Dedifferentiated amniotic fluid mesenchymal stem cell (primary cell): ENCODE results near the gene KRT78.

Source experiments
- DNase-seq: peaks from one replicate; pipeline ENCODE4 v3.0.0-alpha.2; 2016; ENCODE audit errors: extremely low spot score

The KRT78 gene

DNA sequence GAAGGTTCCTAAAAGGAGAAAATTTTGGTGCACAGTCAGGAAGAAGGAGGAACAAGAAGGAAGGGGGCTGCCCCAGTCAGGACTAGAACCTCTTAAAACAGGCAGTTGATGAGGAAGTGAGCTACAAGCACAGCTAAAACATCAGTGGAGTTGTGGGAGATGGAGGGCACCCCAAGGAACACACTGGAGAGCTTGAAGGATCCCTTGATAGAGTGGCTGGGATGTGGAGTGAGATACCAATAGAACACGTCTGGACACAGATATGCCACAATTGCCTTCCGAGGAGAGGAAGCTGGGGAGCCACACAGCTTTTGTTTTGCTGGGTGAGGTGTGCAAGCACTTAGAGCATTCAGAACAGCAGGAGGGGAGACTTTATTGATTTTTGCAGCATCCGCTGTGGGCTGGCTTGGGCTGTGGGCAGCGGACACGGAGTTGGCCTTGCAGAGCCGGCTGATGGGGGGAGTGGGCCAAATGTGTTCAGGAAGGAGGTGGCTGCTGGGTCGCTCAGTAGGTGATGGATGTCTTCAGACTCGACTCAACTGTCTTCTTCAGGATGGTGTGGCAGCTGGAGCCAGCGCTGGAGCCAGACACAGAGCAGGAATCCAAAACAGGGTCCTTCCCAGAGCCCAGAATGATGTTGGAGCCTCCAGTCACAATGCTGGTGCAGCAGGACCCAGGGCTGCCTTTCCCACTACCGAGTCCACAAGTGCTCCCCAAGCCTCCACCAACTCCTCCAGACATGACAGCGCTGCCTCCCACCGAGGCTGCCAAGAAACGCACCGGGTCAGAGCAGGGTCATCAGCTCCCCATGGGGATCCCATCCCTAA is 10.0 kb downstream of the KRT78 start:
- no peak for DNase-seq

DNA sequence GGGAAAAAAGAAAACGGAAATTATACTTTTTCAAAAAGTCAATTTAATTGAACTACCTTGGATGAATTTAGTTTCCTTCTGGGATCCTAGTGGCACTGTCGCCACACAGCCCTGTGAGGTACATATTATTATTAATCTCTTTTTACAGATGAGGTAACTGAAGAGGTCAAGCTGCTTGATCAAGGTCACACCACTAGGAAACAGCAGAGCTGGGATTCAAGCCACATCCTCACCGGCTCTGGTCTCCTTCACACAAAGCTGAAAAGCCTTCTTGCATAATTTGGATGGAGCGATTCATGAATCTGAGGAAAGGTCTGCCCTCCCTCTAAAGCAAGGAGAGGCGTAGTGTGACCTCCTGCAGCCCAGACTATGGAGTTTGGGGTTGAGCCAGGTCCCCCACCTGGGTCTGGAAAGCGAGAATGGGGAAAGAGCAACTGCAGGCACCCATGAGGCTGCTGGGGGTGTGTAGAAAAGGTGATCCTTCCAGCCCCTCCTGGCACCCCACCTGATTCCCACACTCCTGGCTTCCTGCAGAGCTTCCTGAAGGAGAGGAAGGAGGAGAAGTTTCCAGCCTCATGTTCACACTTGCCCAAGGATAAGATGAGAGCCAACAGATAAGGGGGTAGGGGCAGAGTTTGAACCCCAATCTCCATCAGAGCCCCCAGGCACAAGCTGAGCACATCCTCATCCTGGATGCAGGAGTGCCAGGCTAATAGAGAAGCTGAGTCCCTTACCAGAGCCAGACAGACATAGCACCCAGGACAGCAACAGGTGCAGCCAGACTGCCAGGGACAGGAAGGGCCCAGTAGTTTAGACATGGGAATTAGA is 10.8 kb downstream of the KRT78 start:
- no peak for DNase-seq

DNA sequence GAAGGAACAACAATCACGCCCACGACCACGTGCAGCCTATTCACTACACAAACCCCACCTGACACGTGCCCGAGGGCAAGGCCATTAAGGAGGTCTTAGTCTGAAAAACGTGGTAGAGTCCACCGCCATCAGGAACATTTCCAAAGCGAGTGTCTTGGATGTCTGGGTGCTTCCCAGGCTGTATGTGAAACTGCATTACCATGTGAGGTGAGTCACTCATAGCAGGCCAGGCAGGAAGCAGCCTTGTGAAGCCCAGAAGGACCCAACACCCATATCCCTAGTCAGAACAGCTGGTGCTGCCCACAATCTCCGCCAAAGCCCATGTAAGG is 11.4 kb downstream of the KRT78 start:
- DNase-seq, result peak; percentile 31

DNA sequence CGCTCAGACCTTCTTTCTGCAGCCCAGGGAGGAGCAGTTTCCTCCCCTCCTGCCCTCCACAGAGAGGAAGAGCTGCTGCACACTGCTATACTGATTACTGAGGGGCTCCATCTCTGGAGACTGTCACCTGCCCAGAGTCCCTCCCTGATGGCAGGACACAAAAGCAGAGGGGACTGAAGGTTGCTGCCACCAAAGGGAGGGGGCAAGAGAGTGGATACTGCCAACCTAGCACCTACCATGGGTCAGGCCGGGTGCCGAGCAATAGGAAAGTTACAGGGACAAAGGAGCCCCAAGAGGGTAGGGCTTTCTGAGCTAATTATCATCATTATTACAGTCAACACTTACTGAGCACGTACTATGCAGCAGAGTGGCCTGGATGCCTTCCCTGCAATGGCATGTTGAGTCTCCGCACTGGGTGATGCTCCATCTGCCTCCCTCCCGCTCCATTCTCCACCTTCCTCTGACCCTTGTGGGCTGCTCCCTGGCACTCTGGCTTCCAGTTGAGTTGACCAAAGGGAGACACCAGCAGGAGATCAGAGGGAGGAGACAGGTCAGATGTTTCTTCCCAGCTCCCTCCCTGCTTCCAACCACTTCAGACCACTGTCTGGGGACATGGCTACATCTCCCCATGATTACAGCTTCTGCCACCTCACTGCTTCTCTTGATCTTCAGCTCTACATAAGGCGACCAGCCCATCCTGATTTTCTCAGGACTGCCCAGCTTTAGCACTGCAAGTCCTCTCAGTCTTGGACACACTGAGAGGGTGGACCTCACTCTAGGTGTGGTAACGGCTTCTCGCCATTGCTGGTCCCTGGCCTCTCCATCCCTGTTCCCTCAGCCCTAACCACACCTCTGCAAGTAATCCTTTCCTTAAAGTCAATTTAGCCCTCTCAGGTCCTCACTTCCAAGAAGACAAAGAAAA is 12.0 kb downstream of the KRT78 start:
- no peak for DNase-seq

DNA sequence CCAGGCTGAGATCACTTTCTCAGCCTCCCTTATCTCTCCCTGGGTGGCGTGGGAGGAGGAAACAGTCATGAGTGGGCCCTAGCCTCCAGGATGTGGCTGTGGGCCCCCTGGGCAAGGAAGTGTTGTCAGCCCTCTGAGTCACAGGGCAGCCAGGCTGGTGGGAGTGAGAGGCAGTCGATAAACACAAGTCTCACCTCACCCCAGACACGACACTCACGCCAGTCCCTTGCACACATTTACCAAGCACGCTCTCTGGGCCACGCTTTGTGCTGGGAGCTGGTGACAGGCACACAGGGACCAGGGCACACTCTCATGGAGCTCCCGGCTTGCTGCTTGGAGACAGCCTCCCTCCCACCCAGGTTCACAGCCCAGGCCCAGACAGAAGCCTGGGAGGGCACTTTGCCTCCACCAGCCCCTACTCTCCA is 12.7 kb downstream of the KRT78 start:
- no peak for DNase-seq

DNA sequence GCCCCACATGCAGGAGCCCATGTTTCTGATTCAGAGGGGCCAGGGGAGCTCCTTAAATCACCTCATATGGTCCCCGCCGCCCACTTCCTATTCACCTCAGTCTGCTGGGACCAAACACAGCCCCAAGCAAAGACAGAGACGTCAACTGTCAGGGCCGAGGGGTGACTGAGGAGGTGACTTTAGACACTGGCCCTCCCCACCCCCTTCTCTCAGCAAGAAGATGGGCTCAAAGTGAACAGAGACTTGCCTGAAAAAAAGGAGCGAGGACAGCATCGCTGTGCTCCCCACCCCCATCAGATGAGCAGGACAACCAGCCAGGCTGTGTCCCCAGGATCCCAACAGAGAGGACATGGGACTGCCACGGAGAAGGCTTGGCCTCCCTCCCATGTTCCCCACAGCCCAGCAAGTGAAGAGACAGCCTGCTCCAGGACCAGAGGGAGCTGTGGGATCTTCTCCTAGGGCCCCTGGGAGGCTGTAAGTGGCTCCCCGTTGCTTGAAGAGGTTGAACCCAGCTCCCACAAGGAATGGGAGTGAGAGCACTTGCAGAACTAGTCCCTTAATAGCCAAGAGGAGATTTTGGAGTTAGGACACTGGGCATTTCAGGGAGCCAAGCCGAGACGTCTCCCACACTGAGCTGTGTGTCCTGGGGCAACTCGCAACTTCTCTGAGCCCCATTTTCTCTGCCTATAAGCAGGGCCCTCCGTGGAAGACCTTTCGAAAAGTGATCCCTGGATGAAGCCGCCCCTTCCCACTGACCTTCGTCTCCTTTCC is 13.3 kb downstream of the KRT78 start:
- DNase-seq, result no peak

DNA sequence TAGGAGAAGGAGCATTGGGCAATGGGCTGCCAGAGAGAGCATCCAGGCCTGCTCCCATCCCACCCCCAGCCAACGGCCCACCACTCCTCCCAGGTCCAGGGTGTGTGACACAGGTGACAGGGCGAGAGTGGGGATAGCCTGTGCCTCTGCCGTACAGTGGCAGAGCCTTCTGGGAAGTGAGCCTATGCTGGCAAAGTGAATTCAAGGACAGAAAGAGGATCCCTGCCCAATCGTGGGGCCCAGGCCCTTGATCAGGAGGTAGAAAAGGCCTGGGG is 14.1 kb downstream of the KRT78 start:
- DNase-seq, result no peak

DNA sequence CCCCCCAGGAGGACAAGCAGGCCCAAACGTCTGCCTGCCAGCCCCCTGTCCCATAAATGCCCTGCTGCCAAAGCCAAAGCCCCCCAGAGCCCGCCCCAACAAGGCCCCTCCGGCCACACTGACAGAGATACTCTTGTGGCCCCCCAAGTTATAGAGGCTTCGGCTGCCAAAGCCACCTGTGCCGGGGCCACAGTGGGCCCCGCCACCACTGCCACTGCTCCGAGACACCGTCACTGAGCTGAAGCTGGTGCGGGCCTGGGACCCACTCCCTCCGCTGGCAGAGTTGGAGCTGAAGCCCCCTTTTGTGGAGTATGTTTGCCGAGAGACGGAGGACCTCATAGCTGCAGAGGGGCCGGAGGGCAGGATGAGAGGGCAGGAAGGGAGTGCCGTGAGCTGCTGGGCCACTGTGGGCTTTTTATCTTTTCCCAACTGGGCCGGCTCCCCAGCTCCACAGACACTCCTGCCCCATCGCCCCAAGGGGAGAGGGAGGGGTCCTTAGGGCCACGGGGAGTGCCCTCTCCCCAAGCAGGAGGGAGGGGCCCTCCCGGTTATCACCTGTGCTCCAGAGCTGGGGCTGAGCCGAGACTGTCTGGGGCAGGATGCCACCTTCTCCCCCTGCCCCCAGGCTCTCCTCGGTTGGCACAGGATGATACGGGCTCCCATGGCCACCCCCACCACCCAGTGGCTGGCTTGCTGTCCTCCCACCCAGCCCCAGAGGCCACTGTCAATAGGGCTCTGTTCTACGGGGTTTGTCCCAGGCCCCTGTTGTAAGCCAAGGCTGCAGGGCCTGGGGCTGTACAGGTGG is 14.7 kb downstream of the KRT78 start, which contains the start of gene KRT79:
TSS of gene KRT79 (minus strand) at position 390 of the 805 bp plus-strand sequence. CDS start at position 339, 51 bp downstream.
- DNase-seq, result no peak

DNA sequence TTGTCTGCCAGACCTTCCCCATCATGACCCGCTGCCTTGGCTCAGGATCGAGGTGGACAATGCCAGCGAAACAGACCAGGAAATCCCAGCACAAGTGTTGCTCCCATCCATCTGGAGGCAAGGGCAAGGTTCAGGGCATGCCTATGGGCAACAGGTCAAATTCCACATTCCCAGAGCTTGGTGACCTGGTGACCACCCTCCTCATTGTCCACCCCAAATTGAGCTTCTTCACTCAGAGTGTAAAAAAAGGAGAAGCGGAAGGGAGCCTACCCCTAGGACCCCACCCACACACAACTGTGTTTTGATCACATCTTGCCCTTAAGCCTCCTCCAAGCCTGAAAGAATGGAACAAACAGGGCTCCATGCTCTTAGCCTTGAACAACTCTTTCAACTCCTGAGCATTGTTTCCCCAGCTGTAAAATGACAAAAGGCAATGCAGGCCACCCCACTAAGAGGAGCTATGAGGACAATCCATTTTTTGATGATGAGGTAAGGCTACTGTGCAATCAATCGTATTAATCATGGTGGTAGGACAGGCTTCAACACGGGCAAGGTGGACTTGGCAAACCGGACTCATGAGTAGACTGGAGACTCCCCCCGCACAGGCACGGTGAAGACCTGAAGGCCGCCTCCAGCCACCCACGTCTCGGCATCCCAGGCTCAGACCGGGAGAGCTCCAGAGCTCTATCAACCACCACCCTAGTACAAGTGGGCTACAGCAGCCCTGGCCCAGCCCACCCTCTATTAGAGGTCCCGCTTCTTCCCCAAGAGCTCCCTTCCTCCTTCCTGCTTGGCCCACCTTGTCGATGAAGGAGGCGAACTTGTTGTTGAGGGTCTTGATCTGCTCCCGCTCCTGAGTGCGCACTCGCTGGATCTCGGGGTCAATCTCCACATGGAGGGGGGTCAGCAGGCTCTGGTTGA is 15.5 kb downstream of the KRT78 start:
- DNase-seq, result no peak

DNA sequence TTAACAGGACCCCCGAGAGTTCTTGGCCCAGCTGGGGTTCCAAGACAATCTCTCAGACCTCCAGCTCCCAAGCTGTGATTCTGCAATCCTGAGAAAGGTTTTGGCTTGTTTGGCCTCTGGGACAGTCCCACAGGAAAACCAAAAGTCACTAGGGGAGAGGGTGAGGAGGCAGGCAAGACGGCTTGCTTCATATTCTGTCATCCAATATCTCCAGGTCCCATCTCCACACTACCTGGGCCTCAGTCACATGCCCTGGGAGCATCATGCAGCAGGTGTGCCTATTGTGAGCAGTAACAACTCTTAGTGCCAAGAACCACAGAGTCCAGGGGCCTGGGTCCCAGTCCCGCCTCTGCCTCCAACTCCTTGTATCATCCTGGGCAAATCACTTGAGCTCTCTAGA is 16.3 kb downstream of the KRT78 start:
- no peak for DNase-seq

DNA sequence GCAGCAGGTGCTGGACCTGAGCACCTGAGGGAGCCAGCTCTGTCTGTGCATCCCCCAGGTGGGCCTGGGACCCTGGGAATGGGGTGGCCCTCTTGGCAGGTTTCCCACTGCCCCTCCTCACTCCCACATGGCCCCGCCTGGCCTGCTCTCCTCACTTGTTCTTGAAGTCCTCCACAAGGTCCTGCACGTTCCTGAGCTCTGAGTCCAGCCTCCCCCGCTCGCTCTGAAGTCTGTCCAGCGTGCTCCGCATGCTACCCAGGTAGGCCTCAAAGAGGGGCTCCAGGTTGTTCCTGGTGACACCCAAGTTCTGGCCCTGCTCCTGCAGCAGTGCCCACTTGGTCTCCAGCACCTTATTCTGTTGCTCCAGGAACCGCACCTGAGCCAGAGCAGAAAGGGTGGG is 17.5 kb downstream of the KRT78 start:
- DNase-seq, result no peak

DNA sequence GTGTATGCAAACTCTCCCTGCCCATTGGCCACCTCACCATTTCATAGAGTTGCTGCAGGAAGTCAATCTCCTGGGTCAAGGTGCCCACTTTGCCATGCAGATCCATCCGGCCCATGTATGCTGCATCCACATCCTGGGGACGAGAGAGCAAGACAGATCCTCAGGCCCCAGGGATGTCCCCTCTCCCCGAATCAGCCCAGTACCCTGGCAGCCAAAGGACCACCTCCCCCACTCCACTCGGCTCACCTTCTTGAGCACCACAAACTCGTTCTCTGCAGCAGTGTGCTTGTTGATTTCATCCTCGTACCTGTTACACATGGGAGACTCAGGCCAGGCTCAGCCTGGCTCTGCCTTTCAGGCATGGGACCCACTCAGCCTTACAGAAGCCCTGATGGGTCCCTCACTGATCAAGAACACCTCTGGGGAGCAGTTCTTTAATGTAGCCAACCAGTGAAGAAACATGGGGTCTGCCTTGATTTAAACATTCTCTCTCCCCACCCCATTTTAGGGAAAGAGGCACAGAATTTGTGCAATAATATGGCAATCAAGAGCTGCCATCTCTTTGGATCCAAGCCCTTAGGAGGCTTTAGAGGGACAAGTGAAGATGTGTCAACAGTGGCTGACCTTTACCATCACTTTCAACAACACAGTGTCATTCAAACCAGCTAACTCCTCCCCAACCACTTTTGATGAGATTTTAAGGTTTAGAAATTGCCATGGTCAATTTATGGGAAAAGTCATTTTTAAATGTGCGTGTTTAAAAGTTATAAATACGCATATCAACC is 18.6 kb downstream of the KRT78 start:
- DNase-seq, result no peak

DNA sequence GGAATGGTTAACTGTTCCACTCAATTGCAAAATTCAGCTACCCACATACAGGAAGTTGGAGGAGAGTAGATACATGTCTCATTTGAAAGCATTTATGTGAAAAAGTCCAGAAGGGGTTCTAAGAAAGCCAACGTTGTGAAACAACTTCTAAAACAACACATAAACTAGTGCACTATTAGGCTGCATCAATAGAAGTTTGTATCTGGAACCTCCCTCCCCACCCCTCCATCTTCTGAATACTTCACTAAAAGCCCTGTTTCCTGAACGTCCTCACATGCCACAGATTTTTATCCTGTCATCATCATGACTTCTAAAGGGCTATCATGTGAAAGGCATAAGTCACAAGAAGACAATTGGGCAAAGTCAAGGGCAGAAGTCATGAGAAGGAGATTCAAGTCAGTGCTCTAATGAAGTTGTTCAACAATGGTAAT is 20.2 kb downstream of the KRT78 start:
- DNase-seq, result no peak

DNA sequence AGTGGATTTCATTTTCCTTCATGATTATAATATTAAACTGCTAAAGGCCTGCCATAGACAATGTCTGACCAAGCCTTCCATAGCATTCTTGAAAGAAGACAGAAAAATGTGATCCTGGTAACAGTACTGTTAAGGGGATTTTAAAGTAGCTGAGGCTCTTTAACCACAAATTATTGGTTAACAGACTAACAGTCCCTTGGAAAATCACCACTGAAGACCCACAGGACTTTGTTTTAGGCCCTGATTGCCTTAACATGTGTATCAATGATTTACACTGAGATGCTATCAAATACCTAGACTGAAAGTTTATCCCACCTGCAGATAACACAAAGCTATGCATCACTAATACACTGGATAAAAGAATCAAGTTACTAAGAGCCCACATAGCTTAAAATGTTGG is 20.6 kb downstream of the KRT78 start:
- DNase-seq, result no peak

DNA sequence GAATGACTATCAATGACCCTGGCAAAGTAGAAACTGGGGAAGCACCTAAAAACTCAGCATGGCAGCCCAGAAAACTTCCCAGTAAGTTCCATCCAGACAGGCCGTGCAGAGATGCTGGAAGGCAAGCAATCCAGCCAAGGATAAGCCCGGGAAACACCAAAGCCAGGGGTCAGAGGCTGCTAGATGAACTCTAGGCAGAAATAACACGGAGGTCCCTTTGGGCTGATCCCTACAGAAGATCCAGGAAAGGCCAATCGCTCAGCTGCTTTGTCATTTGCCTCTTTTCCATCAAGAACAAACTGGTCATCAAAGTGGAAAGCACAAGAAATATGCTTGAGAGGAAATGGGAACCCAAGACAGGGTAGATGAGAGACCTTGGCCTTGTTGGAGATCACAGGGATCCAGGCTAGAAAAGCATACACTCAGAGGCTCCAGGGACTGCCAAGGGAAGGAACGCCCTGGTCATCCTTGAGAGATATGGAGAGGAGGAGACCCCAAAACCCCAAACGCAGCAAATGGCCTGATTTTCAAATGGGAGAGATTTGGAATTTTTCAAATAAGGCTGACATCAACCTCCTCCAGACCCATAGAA is 21.2 kb downstream of the KRT78 start:
- DNase-seq, result no peak

DNA sequence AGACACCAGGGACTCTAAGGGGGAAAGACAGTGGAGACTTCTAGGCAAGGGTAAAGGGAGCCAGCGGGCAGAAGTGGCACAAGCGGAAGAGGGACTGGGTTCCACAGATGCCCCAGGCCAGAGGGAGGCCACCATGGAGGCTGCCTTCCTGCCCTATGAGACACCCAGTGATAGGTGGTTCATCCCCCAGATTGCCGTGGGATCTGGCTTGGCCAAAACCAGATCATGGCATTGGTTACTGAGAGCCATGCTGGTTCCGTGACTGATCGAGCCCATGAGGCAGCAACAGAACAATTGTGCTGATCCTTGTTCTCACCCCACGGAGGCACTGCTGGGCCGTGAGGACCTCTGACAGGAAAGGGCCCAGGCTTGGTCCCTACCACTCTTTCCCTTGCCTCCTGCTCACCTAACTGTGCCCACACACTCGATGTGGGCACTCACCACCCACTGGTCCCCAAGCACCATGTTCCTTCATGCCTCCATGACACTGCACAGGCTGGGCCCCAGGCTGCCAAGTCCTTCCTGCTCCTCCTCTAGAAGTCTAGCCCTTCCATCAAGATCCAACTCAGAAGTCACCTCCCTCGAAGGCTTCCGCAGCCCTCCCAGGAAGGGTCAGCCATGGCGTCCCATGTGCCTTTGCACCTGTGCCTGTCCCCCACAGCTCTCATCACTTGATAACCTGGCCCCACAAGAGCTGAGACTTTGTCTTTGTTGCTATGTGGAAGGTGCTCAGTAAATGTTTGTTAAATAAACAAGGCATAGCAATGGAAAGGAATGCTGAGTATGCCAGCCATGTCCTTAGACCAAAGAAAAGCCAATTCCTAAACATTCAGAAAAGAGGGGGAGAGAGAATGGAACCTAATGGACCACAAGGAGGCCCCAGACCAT is 21.9 kb downstream of the KRT78 start:
- no peak for DNase-seq

DNA sequence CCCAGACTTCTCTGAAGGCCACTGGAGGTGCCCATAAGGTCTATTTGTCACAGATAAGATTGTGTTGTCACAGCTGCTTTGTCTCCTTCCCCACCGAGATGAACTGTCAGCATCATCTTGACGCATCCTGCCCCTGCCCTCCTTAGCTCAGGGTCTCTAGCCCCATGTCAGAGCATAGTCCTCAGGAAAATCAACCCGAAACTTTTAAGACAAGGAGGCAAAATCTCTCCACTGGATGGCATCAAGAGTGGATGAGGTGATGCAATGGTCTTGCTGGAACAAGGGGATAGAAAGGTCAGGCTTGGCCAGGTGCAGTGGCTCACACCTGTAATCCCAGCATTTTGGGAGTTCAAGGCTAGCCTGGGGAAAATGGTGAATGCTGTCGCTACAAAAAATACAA is 22.8 kb downstream of the KRT78 start:
- DNase-seq, result no peak
